Stomach (tissue), 4 donors: ENCODE measurements around the gene KBTBD12.

Experiments
- CTCF ChIP-seq, 7 experiments: fragments of 450-650 bp in 4 of 7; fragments of 200-600 bp in 3 of 7; sonication (generic) in 3 of 7; IDR thresholded peaks; one replicate each; pipeline ENCODE4 v1.5.1; 2016 to 2019; ENCODE audit warnings: antibody characterized with exemption in 7 of 7, control low read depth in 2 of 7, mild to moderate bottlenecking in 1 of 7
- POLR2A ChIP-seq, 4 donors: fragments of 450-650 bp; IDR thresholded peaks; one replicate each; pipeline ENCODE4 v1.6.1; 2016; ENCODE audit warnings: antibody characterized with exemption in 4 of 4, control low read depth in 2 of 4, mild to moderate bottlenecking in 1 of 4, moderate library complexity in 1 of 4
- POLR2AphosphoS5 ChIP-seq, 3 donors: sonication (generic); formaldehyde crosslinking; IDR thresholded peaks; one replicate each; pipeline ENCODE4 v1.6.1; 2016; ENCODE audit warnings: antibody characterized with exemption in 3 of 3

GRCh38 chr3:127886956-127887231 lies 28.1 kb upstream of the KBTBD12 start:
- TF ChIP-seq CTCF (IDR thresholded peaks at IDR 0.05) (no peak), POLR2A (IDR thresholded peaks at IDR 0.05) (no peak), POLR2AphosphoS5 (IDR thresholded peaks at IDR 0.05) (no peak)
